PC-9 (cell line): Measurements from ENCODE around the gene CTSH.

Source experiments
- EZH2 ChIP-seq: fragments of 200-600 bp; sonication (generic); IDR thresholded peaks from 2 replicates; pipeline ENCODE4 v1.8.0; 2017; ENCODE audit warnings: antibody characterized with exemption, low read depth
- TF ChIP-seq, protein P1 (sequence below): fragments of 200-600 bp; sonication (generic); conservative IDR thresholded peaks from 2 replicates; pipeline ENCODE4 v1.6.1; 2017; ENCODE audit warnings: mixed run types, antibody characterized with exemption, mild to moderate bottlenecking, moderate library complexity

DNA sequence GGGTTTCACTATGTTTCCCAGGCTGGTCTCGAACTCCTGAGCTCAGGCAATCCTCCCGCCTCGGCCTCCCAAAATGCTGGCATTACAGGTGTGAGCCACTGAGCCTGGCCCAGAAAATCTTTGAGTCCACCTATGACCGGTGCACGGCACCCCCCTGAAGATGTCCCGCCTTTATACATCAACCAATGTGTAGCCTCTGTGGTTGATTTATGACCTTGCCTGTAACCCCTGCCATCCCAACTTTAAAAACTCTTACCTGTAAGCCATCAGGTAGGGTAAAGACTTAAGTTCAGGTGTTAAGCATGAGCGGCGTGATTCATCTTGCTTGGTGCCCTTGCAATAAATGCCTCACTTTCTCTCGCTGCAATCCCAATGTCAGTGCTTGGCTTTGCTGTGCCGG lies 14.5 kb upstream of the CTSH start:
- TF ChIP-seq, protein P1, sequence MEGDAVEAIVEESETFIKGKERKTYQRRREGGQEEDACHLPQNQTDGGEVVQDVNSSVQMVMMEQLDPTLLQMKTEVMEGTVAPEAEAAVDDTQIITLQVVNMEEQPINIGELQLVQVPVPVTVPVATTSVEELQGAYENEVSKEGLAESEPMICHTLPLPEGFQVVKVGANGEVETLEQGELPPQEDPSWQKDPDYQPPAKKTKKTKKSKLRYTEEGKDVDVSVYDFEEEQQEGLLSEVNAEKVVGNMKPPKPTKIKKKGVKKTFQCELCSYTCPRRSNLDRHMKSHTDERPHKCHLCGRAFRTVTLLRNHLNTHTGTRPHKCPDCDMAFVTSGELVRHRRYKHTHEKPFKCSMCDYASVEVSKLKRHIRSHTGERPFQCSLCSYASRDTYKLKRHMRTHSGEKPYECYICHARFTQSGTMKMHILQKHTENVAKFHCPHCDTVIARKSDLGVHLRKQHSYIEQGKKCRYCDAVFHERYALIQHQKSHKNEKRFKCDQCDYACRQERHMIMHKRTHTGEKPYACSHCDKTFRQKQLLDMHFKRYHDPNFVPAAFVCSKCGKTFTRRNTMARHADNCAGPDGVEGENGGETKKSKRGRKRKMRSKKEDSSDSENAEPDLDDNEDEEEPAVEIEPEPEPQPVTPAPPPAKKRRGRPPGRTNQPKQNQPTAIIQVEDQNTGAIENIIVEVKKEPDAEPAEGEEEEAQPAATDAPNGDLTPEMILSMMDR, result no peak
- no peak for TF ChIP-seq EZH2
